ENCODE results near the gene RHOBTB1.
"Not testable (repeated sequence)": the region's sequence is repeated elsewhere in the genome, so short reads cannot be mapped to it uniquely, and the experiment has no call there.

The RHOBTB1 gene

GRCh38 chr10:60911216-60911615 lies 32.8 kb downstream of the RHOBTB1 start:
- no peak for TF ChIP-seq CTCF (conservative IDR thresholded peaks at IDR 0.05; ENCODE audit: control insufficient read depth, insufficient read depth, low read depth, low read length)
- DNase-seq (ENCODE audit: low read depth): no peak
- H3K4me3 ChIP-seq (ENCODE audit: control insufficient read depth, low read depth, low read length): no peak overlapping the region

- DNase-seq (ENCODE audit: low read depth): no peak
- H3K4me3 ChIP-seq (ENCODE audit: control insufficient read depth, low read depth, low read length): no peak overlapping the region
- TF ChIP-seq CTCF (conservative IDR thresholded peaks at IDR 0.05; ENCODE audit: control insufficient read depth, insufficient read depth, low read depth, low read length): no peak
Measured at GRCh38 chr10:60910543-60910942, 33.4 kb downstream of the RHOBTB1 start.

- no peak for DNase-seq (ENCODE audit: low read depth)
- no peak overlapping the region for H3K4me3 ChIP-seq (ENCODE audit: control insufficient read depth, low read depth, low read length)
- TF ChIP-seq CTCF (conservative IDR thresholded peaks at IDR 0.05; ENCODE audit: control insufficient read depth, insufficient read depth, low read depth, low read length): no peak
Measured at GRCh38 chr10:60908896-60909295, 35.1 kb downstream of the RHOBTB1 start.

GRCh38 chr10:60908031-60908430 lies 36.0 kb downstream of the RHOBTB1 start:
- no peak for DNase-seq (ENCODE audit: low read depth)
- no peak overlapping the region for H3K4me3 ChIP-seq (ENCODE audit: control insufficient read depth, low read depth, low read length)
- TF ChIP-seq CTCF (conservative IDR thresholded peaks at IDR 0.05; ENCODE audit: control insufficient read depth, insufficient read depth, low read depth, low read length): no peak

- no peak overlapping the region for H3K4me3 ChIP-seq (ENCODE audit: control insufficient read depth, low read depth, low read length)
- no peak for DNase-seq (ENCODE audit: low read depth)
- TF ChIP-seq CTCF (conservative IDR thresholded peaks at IDR 0.05; ENCODE audit: control insufficient read depth, insufficient read depth, low read depth, low read length): no peak
Measured at GRCh38 chr10:60907236-60907635, 36.7 kb downstream of the RHOBTB1 start.

GRCh38 chr10:60906825-60907224 lies 37.2 kb downstream of the RHOBTB1 start:
- H3K4me3 ChIP-seq (ENCODE audit: control insufficient read depth, low read depth, low read length); DNase-seq (ENCODE audit: low read depth): not testable (repeated sequence)

GRCh38 chr10:60906411-60906810 lies 37.6 kb downstream of the RHOBTB1 start:
- no peak overlapping the region for H3K4me3 ChIP-seq (ENCODE audit: control insufficient read depth, low read depth, low read length)
- no peak for TF ChIP-seq CTCF (conservative IDR thresholded peaks at IDR 0.05; ENCODE audit: control insufficient read depth, insufficient read depth, low read depth, low read length)
- no peak for DNase-seq (ENCODE audit: low read depth)
